Esophagus squamous epithelium (tissue), 5 donors: ENCODE data around the gene PXK. TPM values are rescaled to one million over a fixed set of nuclear protein-coding genes. Genes with fewer than 3 reads are reported as not detected.
A peak's percentile ranks its signal among the peaks of the same experiment; 100 is the strongest.

Source experiments
- DNase-seq: peaks from one replicate; lab custom pipeline; 2025; lab: John Stamatoyannopoulos, UW
- H3K27ac ChIP-seq, 4 donors: fragments of 200-600 bp; sonication (generic); one replicate each; pipeline ENCODE4 v1.5.1; 2016 to 2019; ENCODE audit warnings: mild to moderate bottlenecking in 1 of 4
- H3K27me3 ChIP-seq, 4 donors: fragments of 200-600 bp; sonication (generic); 1 replicate in 3 of 4; 2 replicates in 1 of 4; pipeline versions ENCODE4 v1.5.1 to v1.6.0; 2017 to 2021; ENCODE audit warnings: antibody characterized with exemption in 1 of 4
- H3K36me3 ChIP-seq, 3 donors: fragments of 200-600 bp; sonication (generic); one replicate each; pipeline ENCODE4 v1.5.1; 2016 to 2019
- H3K4me1 ChIP-seq, 3 donors: fragments of 200-600 bp; sonication (generic); one replicate each; pipeline ENCODE4 v1.5.1; 2017 to 2019
- H3K4me3 ChIP-seq, 4 donors: fragments of 200-600 bp; sonication (generic); 1 replicate in 3 of 4; 2 replicates in 1 of 4; pipeline ENCODE4 v1.5.1; 2016 to 2019; ENCODE audit warnings: mild to moderate bottlenecking in 2 of 4, moderate library complexity in 1 of 4
- H3K9me3 ChIP-seq, 3 donors: fragments of 200-600 bp; sonication (generic); one replicate each; pipeline ENCODE4 v1.5.1; 2016 to 2019
- CTCF ChIP-seq, 6 experiments: fragments of 450-650 bp in 4 of 6; fragments of 200-600 bp in 2 of 6; sonication (generic) in 2 of 6; IDR thresholded peaks; one replicate each; pipeline ENCODE4 v1.5.1; 2016 to 2019; ENCODE audit warnings: antibody characterized with exemption in 6 of 6, mild to moderate bottlenecking in 4 of 6, moderate library complexity in 4 of 6
- POLR2A ChIP-seq, 4 donors: fragments of 450-650 bp; IDR thresholded peaks; one replicate each; pipeline ENCODE4 v1.6.1; 2017; ENCODE audit warnings: antibody characterized with exemption in 4 of 4, mild to moderate bottlenecking in 4 of 4, moderate library complexity in 3 of 4
- WGBS, 2 donors: methylation state at CpG; one replicate each; pipeline ENCODE4 v1.1.5; 2018; 5-methylcytosine and 5-hydroxymethylcytosine counted together
- intact Hi-C: fragments of 100-400 bp; cut with DNase I; formaldehyde crosslinking; loops from one replicate; pipeline ENCODE4 v1.15.0; 2022
- total RNA-seq, 4 donors: library from RNA; depleted of rRNA; stranded (reverse); fragments of >200 nt; gene quantifications; one replicate each; pipeline ENCODE4 v1.1.0, GENCODE V29; 2016
- donor health status: DM: yes; HTN: yes; CAD: no.

Gene PXK
- total RNA-seq, 4 donors from 2014 or later, result 6.5 to 25.9 (median 12.2) TPM

GRCh38 chr3:58462829-58463180, 130.1 kb downstream of the PXK start:
- DNase-seq, result no peak
- no peak overlapping the region for H3K27ac ChIP-seq
- 73 to 93% methylated on average over 4 of the region's 4 CpGs for WGBS, 2 donors
- no peaks in the 10 kb centered on the region for H3K27me3 ChIP-seq
- no peaks in the 10 kb centered on the region for H3K36me3 ChIP-seq
- no peak overlapping the region for H3K4me3 ChIP-seq
- TF ChIP-seq POLR2A (IDR thresholded peaks at IDR 0.05), result no peak
- no peak for TF ChIP-seq CTCF (IDR thresholded peaks at IDR 0.05)
- H3K4me1 ChIP-seq, result peaks cover 0 to 21% (median 10%) of the 10 kb centered on the region in 3 donors
- no peaks in the 10 kb centered on the region for H3K9me3 ChIP-seq
- intact Hi-C loops, result no loop called here

- no peak overlapping the region for H3K27ac ChIP-seq
- TF ChIP-seq POLR2A (IDR thresholded peaks at IDR 0.05) (no peak), CTCF (IDR thresholded peaks at IDR 0.05) (peak; percentile 66 to 86 (median 75))
- no peaks in the 10 kb centered on the region for H3K36me3 ChIP-seq
- intact Hi-C loops, result no loop called here
- H3K27me3 ChIP-seq, result no peaks in the 10 kb centered on the region
- no peaks in the 10 kb centered on the region for H3K9me3 ChIP-seq
- peak overlapping the region in 3 of 4 donors; percentile 14 to 48 (median 16) for H3K4me3 ChIP-seq
- WGBS, 2 donors, result 16 to 24% methylated on average over 18 of the region's 18 CpGs
- H3K4me1 ChIP-seq, result peaks cover 0 to 21% (median 10%) of the 10 kb centered on the region in 3 donors
- peak; percentile 5 for DNase-seq
Observed at GRCh38 chr3:58463181-58463941, 130.7 kb downstream of the PXK start.

- 22 to 30% methylated on average over 5 of the region's 5 CpGs for WGBS, 2 donors
- intact Hi-C loops, result no loop called here
- H3K4me3 ChIP-seq, result peak overlapping the region in 3 of 4 donors; percentile 14 to 48 (median 16)
- H3K27ac ChIP-seq, result no peak overlapping the region
- H3K36me3 ChIP-seq, result no peaks in the 10 kb centered on the region
- H3K27me3 ChIP-seq, result no peaks in the 10 kb centered on the region
- H3K4me1 ChIP-seq, result peaks cover 0 to 21% (median 10%) of the 10 kb centered on the region in 3 donors
- no peak for DNase-seq
- TF ChIP-seq POLR2A (IDR thresholded peaks at IDR 0.05), result no peak
- TF ChIP-seq CTCF (IDR thresholded peaks at IDR 0.05), result peak in 1 of 6 experiments; percentile 3
- H3K9me3 ChIP-seq, result no peaks in the 10 kb centered on the region
Observed at GRCh38 chr3:58463942-58464271, 131.2 kb downstream of the PXK start.

GRCh38 chr3:58464866-58465265, 132.2 kb downstream of the PXK start:
- no peak for TF ChIP-seq POLR2A (IDR thresholded peaks at IDR 0.05)
- TF ChIP-seq CTCF (IDR thresholded peaks at IDR 0.05), result no peak
- H3K36me3 ChIP-seq, result no peaks in the 10 kb centered on the region
- H3K9me3 ChIP-seq, result no peaks in the 10 kb centered on the region
- DNase-seq, result no peak
- H3K4me3 ChIP-seq, result no peak overlapping the region
- intact Hi-C loops, result no loop called here
- H3K27ac ChIP-seq, result no peak overlapping the region
- 65 to 66% methylated on average over 3 of the region's 3 CpGs for WGBS, 2 donors
- H3K4me1 ChIP-seq, result peaks cover 0 to 26% (median 12%) of the 10 kb centered on the region in 3 donors
- H3K27me3 ChIP-seq, result no peaks in the 10 kb centered on the region

GRCh38 chr3:58466899-58467563, 134.3 kb downstream of the PXK start:
- TF ChIP-seq CTCF (IDR thresholded peaks at IDR 0.05), result no peak
- TF ChIP-seq POLR2A (IDR thresholded peaks at IDR 0.05), result no peak
- no peak for DNase-seq
- no peak overlapping the region for H3K27ac ChIP-seq
- 79 to 84% methylated on average over 4 of the region's 4 CpGs for WGBS, 2 donors
- no peaks in the 10 kb centered on the region for H3K9me3 ChIP-seq
- intact Hi-C loops, result no loop called here
- H3K36me3 ChIP-seq, result no peaks in the 10 kb centered on the region
- H3K4me1 ChIP-seq, result peaks cover 10 to 47% (median 29%) of the 10 kb centered on the region in 3 donors
- no peaks in the 10 kb centered on the region for H3K27me3 ChIP-seq
- H3K4me3 ChIP-seq, result no peak overlapping the region
